CD14-positive monocyte (primary cell): ENCODE results near the gene C10orf143. TPM values are rescaled to one million over a fixed set of nuclear protein-coding genes. Genes with fewer than 3 reads are reported as not detected.

Experiments
- DNase-seq, 3 donors: peaks; one replicate each; pipeline ENCODE4 v3.0.0-alpha.2; 2011 to 2022
- H2AFZ ChIP-seq: 2 replicates; pipeline ENCODE4 v1.6.0; 2012; ENCODE audit warnings: mild to moderate bottlenecking, low read depth, low read length, inconsistent platforms; ENCODE audit not compliant: insufficient read depth, poor library complexity, severe bottlenecking
- H3K27ac ChIP-seq, 2 donors: 1 replicate in 1 of 2; 2 replicates in 1 of 2; pipeline ENCODE4 v1.5.1; 2012 to 2013; ENCODE audit warnings: low read length in 2 of 2, control low read depth in 1 of 2, inconsistent platforms in 1 of 2, low read depth in 1 of 2, mild to moderate bottlenecking in 1 of 2
- H3K27me3 ChIP-seq, 2 donors: one replicate each; pipeline versions ENCODE4 v1.6.0 to v1.6.1; 2011 to 2013; ENCODE audit warnings: low read length in 2 of 2; ENCODE audit not compliant: control insufficient read depth in 2 of 2, insufficient read depth in 2 of 2
- H3K36me3 ChIP-seq, 2 donors: replicated peaks in 1 of 2; 1 replicate in 1 of 2; 2 replicates in 1 of 2; pipeline versions ENCODE4 v1.5.1 to v1.6.1; 2012 to 2013; ENCODE audit warnings: low read length in 2 of 2, control low read depth in 1 of 2, inconsistent platforms in 1 of 2, mild to moderate bottlenecking in 1 of 2; ENCODE audit not compliant: insufficient read depth in 2 of 2, control insufficient read depth in 1 of 2
- H3K4me1 ChIP-seq, 2 donors: 1 replicate in 1 of 2; 2 replicates in 1 of 2; pipeline versions ENCODE4 v1.5.1 to v1.6.1; 2012 to 2013; ENCODE audit warnings: low read length in 2 of 2, control low read depth in 1 of 2, inconsistent platforms in 1 of 2, mild to moderate bottlenecking in 1 of 2, moderate library complexity in 1 of 2; ENCODE audit not compliant: insufficient read depth in 2 of 2, control insufficient read depth in 1 of 2
- H3K4me2 ChIP-seq: replicated peaks from 2 replicates; pipeline ENCODE3; 2012; ENCODE audit warnings: low read length, moderate library complexity, mild to moderate bottlenecking; ENCODE audit not compliant: poor library complexity, severe bottlenecking; ENCODE audit errors: extremely low read depth
- H3K4me3 ChIP-seq, 3 experiments: fragments of 200-600 bp in 1 of 3; sonication (generic) in 1 of 3; replicated peaks in 1 of 3; 1 replicate in 2 of 3; 2 replicates in 1 of 3; pipeline ENCODE4 v1.5.1; 2011 to 2013; ENCODE audit warnings: low read length in 3 of 3, mild to moderate bottlenecking in 3 of 3, control low read depth in 2 of 3, low read depth in 2 of 3, inconsistent platforms in 1 of 3, moderate library complexity in 1 of 3
- H3K79me2 ChIP-seq: 2 replicates; pipeline ENCODE4 v1.6.0; 2012; ENCODE audit warnings: mild to moderate bottlenecking, control low read depth, inconsistent platforms, low read length, moderate library complexity; ENCODE audit not compliant: insufficient read depth
- H3K9ac ChIP-seq: 2 replicates; pipeline ENCODE4 v1.6.0; 2017; ENCODE audit warnings: low read length, mild to moderate bottlenecking; ENCODE audit not compliant: insufficient read depth, poor library complexity, severe bottlenecking
- H3K9me3 ChIP-seq, 2 donors: replicated peaks in 1 of 2; 1 replicate in 1 of 2; 2 replicates in 1 of 2; pipeline versions ENCODE4 v1.5.1 to v1.6.1; 2012 to 2013; ENCODE audit warnings: low read length in 2 of 2, control low read depth in 1 of 2; ENCODE audit not compliant: control insufficient read depth in 1 of 2, insufficient read depth in 1 of 2
- H4K20me1 ChIP-seq: 2 replicates; pipeline ENCODE4 v1.6.0; 2012; ENCODE audit warnings: mild to moderate bottlenecking, low read length, control low read depth, moderate library complexity; ENCODE audit not compliant: insufficient read depth
- H3K27ac Mint-ChIP-seq, 7 donors: one replicate each; pipeline ENCODE4 v1.8.0; 2020; ENCODE audit warnings: mild to moderate bottlenecking in 7 of 7, mixed read lengths in 7 of 7, moderate library complexity in 6 of 7, inconsistent platforms in 2 of 7
- H3K27me3 Mint-ChIP-seq, 3 donors: one replicate each; pipeline ENCODE4 v1.8.0; 2021 to 2022; ENCODE audit warnings: low read depth in 3 of 3, mild to moderate bottlenecking in 3 of 3, mixed read lengths in 3 of 3, moderate library complexity in 3 of 3, inconsistent platforms in 1 of 3
- H3K36me3 Mint-ChIP-seq, 2 donors: one replicate each; pipeline ENCODE4 v1.8.0; 2020; ENCODE audit warnings: mixed read lengths in 2 of 2, inconsistent platforms in 1 of 2, mild to moderate bottlenecking in 1 of 2
- H3K4me1 Mint-ChIP-seq: one replicate; pipeline ENCODE4 v1.8.0; 2020; ENCODE audit warnings: mild to moderate bottlenecking, mixed read lengths
- H3K4me3 Mint-ChIP-seq, 2 donors: one replicate each; pipeline ENCODE4 v1.8.0; 2020; ENCODE audit warnings: mild to moderate bottlenecking in 2 of 2, mixed read lengths in 2 of 2, moderate library complexity in 1 of 2
- H3K9me3 Mint-ChIP-seq, 7 donors: one replicate each; pipeline ENCODE4 v1.8.0; 2020 to 2022; ENCODE audit warnings: mixed read lengths in 7 of 7, mild to moderate bottlenecking in 6 of 7, moderate library complexity in 6 of 7, inconsistent platforms in 2 of 7
- CTCF ChIP-seq: fragments of 200-600 bp; IDR thresholded peaks from one replicate; pipeline ENCODE4 v1.8.0; 2022; ENCODE audit warnings: antibody characterized with exemption, mild to moderate bottlenecking
- whole genome bisulfite sequencing: methylation state at CpG from one replicate; pipeline ENCODE4 v1.1.5; 2013; ENCODE audit warnings: missing lambda C conversion rate; ENCODE audit not compliant: insufficient coverage; 5-methylcytosine and 5-hydroxymethylcytosine counted together
- intact Hi-C, 2 donors: fragments of 100-400 bp; cut with micrococcal nuclease; formaldehyde crosslinking; loops; one replicate each; pipeline versions ENCODE4 v1.15.0 to v1.15.1; 2023
- polyA plus RNA-seq, 3 donors: library from polyadenylated mRNA; depleted of rRNA in 1 of 3; unstranded in 2 of 3; stranded (reverse) in 1 of 3; fragments of 300-500 nt in 2 of 3; fragments of >200 nt in 1 of 3; fragmentation: Illumina TruSeq in 2 of 3; gene quantifications; 1 replicate in 2 of 3; 2 replicates in 1 of 3; pipeline ENCODE4 v1.2.3, GENCODE V29; 2012 to 2021

The C10orf143 gene
- polyA plus RNA-seq, 3 donors: 3.6 to 11.6 (median 8.0) TPM

GRCh38 chr10:130064783-130065182 is 45.8 kb downstream of the C10orf143 start:
- Histone ChIP-seq H3K9me3 (no peaks in the 10 kb centered on the region), H3K27ac (no peak overlapping the region), H3K4me1 (no peaks in the 10 kb centered on the region), H3K36me3 (no peaks in the 10 kb centered on the region), H3K4me2 (no peak overlapping the region), H3K27me3 (no peaks in the 10 kb centered on the region), H3K4me3 (no peak overlapping the region), H2AFZ (no peak overlapping the region), H3K79me2 (no peaks in the 10 kb centered on the region), H4K20me1 (no peaks in the 10 kb centered on the region), H3K9ac (no peak overlapping the region)
- TF ChIP-seq CTCF: no peak
- no peaks in the 10 kb centered on the region for H3K27me3 Mint-ChIP-seq
- H3K4me3 Mint-ChIP-seq: no peak overlapping the region
- peaks cover 0 to 3% (median 0%) of the 10 kb centered on the region in 7 donors for H3K9me3 Mint-ChIP-seq
- no peak for DNase-seq
- H3K36me3 Mint-ChIP-seq: peaks cover 0 to 4% of the 10 kb centered on the region in 2 donors
- 86% methylated on average over 3 of the region's 5 CpGs for WGBS
- H3K27ac Mint-ChIP-seq: no peak overlapping the region
- intact Hi-C loops: no loop called here
- H3K4me1 Mint-ChIP-seq: no peaks in the 10 kb centered on the region

GRCh38 chr10:130062976-130063375 is 47.7 kb downstream of the C10orf143 start:
- Histone ChIP-seq H3K79me2 (no peaks in the 10 kb centered on the region), H3K4me3 (no peak overlapping the region), H3K9me3 (no peaks in the 10 kb centered on the region), H3K36me3 (no peaks in the 10 kb centered on the region), H2AFZ (no peak overlapping the region), H3K27ac (no peak overlapping the region), H3K27me3 (no peaks in the 10 kb centered on the region), H3K9ac (no peak overlapping the region), H4K20me1 (no peaks in the 10 kb centered on the region), H3K4me1 (no peaks in the 10 kb centered on the region), H3K4me2 (no peak overlapping the region)
- Mint-ChIP-seq H3K36me3 (peaks cover 0 to 4% of the 10 kb centered on the region in 2 donors), H3K27ac (no peak overlapping the region), H3K9me3 (peaks cover 0 to 3% (median 0%) of the 10 kb centered on the region in 7 donors), H3K4me1 (no peaks in the 10 kb centered on the region), H3K4me3 (no peak overlapping the region), H3K27me3 (no peaks in the 10 kb centered on the region)
- no peak for DNase-seq
- 100% methylated on average over 3 of the region's 13 CpGs for WGBS
- TF ChIP-seq CTCF: no peak
- intact Hi-C loops: no loop called here
